ENCODE measurements around the gene LRFN5. TPM values are rescaled to one million over a fixed set of nuclear protein-coding genes. Genes with fewer than 3 reads are reported as not detected.

LRFN5 gene
- total and polyA plus RNA-seq, 7 donors: 0.06 to 1.3 (median 0.27) TPM

GRCh38 chr14:41785696-41786095 lies 179.0 kb downstream of the LRFN5 start:
- Histone ChIP-seq H3K27me3 (ENCODE audit: insufficient read depth in 3 of 3, low read length in 2 of 3) (no peaks in the 10 kb centered on the region), H3K9me3 (no peaks in the 10 kb centered on the region), H3K36me3 (ENCODE audit: insufficient read depth in 1 of 2, low read depth in 1 of 2) (no peaks in the 10 kb centered on the region), H3K4me3 (no peak overlapping the region), H3K4me1 (no peaks in the 10 kb centered on the region), H3K27ac (no peak overlapping the region)
- WGBS, 3 donors: 83 to 85% (median 83%) methylated on average over 6 of the region's 6 CpGs
- DNase-seq (no peak), ATAC-seq (no peak)
- intact Hi-C loops (cut with DNase I): no loop called here
- no peak for TF ChIP-seq CTCF (IDR thresholded peaks at IDR 0.05)

- 81 to 91% (median 85%) methylated on average over 1 of the region's 1 CpG for WGBS, 3 donors
- H3K27ac ChIP-seq: no peak overlapping the region
- H3K4me1 ChIP-seq: no peaks in the 10 kb centered on the region
- no peak for TF ChIP-seq CTCF (IDR thresholded peaks at IDR 0.05)
- no peaks in the 10 kb centered on the region for H3K9me3 ChIP-seq
- intact Hi-C loops (cut with DNase I): no loop called here
- ATAC-seq (no peak), DNase-seq (no peak)
- no peaks in the 10 kb centered on the region for H3K27me3 ChIP-seq (ENCODE audit: insufficient read depth in 3 of 3, low read length in 2 of 3)
- no peak overlapping the region for H3K4me3 ChIP-seq
- H3K36me3 ChIP-seq (ENCODE audit: insufficient read depth in 1 of 2, low read depth in 1 of 2): no peaks in the 10 kb centered on the region
Observed at GRCh38 chr14:41799817-41800216, 193.1 kb downstream of the LRFN5 start.

GRCh38 chr14:41805633-41806032 lies 199.0 kb downstream of the LRFN5 start:
- no peaks in the 10 kb centered on the region for H3K27me3 ChIP-seq (ENCODE audit: insufficient read depth in 3 of 3, low read length in 2 of 3)
- 84 to 88% (median 87%) methylated on average over 5 of the region's 5 CpGs for WGBS, 3 donors
- no peak for TF ChIP-seq CTCF (IDR thresholded peaks at IDR 0.05)

GRCh38 chr14:41806366-41806975 lies 199.8 kb downstream of the LRFN5 start:
- no peak for DNase-seq
- Histone ChIP-seq H3K36me3 (ENCODE audit: insufficient read depth in 1 of 2, low read depth in 1 of 2) (no peaks in the 10 kb centered on the region), H3K27me3 (ENCODE audit: insufficient read depth in 3 of 3, low read length in 2 of 3) (no peaks in the 10 kb centered on the region), H3K27ac (no peak overlapping the region), H3K4me3 (no peak overlapping the region), H3K4me1 (no peaks in the 10 kb centered on the region), H3K9me3 (no peaks in the 10 kb centered on the region)
- intact Hi-C loops (cut with DNase I): no loop called here
- ATAC-seq: no peak
- no peak for TF ChIP-seq CTCF (IDR thresholded peaks at IDR 0.05)
- WGBS, 3 donors: 57 to 68% (median 65%) methylated on average over 5 of the region's 5 CpGs

More at GRCh38 chr14:41805633-41806032, 199.0 kb downstream of the LRFN5 start:
- no peak for DNase-seq
- Histone ChIP-seq H3K27ac (no peak overlapping the region), H3K4me3 (no peak overlapping the region), H3K9me3 (no peaks in the 10 kb centered on the region), H3K36me3 (ENCODE audit: insufficient read depth in 1 of 2, low read depth in 1 of 2) (no peaks in the 10 kb centered on the region), H3K4me1 (no peaks in the 10 kb centered on the region)
- intact Hi-C loops (cut with DNase I): no loop called here
- ATAC-seq: no peak

GRCh38 chr14:41810362-41810761 lies 203.7 kb downstream of the LRFN5 start:
- H3K27me3 ChIP-seq (ENCODE audit: insufficient read depth in 3 of 3, low read length in 2 of 3): no peaks in the 10 kb centered on the region
- H3K36me3 ChIP-seq (ENCODE audit: insufficient read depth in 1 of 2, low read depth in 1 of 2): no peaks in the 10 kb centered on the region
- intact Hi-C loops (cut with DNase I): no loop called here
- H3K9me3 ChIP-seq: no peaks in the 10 kb centered on the region
- DNase-seq (no peak), ATAC-seq (no peak)
- H3K27ac ChIP-seq: no peak overlapping the region
- no peak for TF ChIP-seq CTCF (IDR thresholded peaks at IDR 0.05)
- no peaks in the 10 kb centered on the region for H3K4me1 ChIP-seq
- 92 to 100% (median 97%) methylated on average over 1 of the region's 1 CpG for WGBS, 3 donors
- H3K4me3 ChIP-seq: no peak overlapping the region
